Activated CD4-positive, alpha-beta T cell treated with anti-CD3 and anti-CD28 coated beads, Interleukin-2, amount 50 U/mL, for 48 hours (primary cell): Measurements from ENCODE around the gene UBE2E1.
"Not testable (repeated sequence)": the region's sequence is repeated elsewhere in the genome, so short reads cannot be mapped to it uniquely, and the experiment has no call there.

Experiments
- DNase-seq, 2 experiments: peaks; one replicate each; pipeline ENCODE4 v3.0.0-alpha.2; 2020

Gene UBE2E1

DNA sequence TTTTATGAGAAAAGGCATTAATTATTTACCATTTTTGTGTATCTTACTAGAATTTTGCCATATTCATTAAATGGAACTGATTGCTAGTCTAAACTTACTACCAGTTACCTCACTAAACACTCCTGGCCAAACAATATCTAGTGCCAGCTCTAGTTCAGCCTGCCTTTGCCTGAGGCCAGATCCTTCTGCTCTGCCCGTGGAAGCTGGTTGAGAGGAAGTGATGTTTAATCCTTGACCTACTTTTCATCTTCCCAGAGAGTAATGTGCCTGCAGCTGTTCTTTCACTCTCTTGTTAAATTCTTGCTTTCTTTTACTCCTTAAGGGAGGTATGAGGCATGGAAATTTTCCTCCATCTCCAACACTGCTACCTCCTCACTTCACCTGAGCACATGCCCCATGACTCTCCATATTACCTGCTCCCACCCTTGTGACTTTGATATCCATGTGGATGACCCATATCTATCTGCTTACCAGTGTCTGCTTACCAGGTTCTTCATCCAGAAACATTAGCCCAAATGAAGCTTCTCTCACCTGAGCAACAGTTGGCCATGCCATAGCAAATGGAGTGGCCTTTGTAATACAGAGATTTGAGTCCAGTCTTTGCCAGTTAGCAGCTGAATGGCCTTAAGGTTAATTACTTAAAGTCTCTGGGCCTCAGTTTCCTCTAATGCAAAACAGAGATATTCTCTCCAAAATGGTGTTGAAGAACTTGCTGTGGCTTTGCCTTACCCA lies 53.4 kb downstream of the UBE2E1 start:
- no peak for DNase-seq

DNA sequence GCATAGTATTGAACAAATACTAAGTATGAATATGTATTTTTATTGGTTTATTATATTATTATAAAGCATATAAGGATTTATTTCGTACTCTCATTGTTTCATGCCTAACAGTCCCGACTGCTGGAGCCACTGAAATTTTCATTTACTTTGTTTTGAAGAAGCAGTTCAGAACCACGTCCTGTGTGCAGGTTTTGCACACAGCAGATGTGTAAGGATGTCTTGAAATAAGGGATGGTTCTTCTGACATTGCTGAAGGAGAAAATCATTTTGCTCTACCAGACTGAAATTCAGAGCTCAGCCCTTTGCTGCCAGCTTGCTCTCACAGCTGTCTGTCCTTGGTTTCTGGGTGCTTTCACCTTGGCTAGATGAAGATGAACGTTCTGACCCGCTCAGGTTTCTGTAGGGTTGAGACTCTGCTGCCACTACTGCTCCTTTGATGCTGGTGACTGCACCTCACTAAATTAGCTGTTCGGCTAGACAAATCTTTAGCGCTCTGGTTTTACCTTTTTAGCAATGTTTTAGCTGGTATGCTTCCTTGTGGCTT lies 54.2 kb downstream of the UBE2E1 start:
- no peak for DNase-seq

DNA sequence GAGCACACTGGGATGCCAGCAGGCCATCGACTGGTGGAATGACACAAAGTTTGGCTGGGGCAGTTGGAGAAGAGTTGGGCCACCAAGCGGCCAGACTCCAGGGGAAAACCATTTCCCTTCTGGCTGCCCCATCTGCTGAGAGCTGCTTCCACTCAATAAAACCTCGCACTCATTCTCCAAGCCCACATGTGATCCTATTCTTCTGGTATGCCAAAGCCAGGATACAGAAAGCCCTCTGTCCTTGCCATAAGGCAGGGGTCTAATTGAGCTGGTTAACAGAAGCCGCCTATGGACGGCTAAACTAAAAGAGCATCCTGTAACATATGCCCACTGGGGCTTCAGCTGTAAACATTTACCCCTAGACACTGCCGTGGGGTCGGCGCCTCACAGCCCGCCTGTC lies 55.9 kb downstream of the UBE2E1 start:
- no peak for DNase-seq

DNA sequence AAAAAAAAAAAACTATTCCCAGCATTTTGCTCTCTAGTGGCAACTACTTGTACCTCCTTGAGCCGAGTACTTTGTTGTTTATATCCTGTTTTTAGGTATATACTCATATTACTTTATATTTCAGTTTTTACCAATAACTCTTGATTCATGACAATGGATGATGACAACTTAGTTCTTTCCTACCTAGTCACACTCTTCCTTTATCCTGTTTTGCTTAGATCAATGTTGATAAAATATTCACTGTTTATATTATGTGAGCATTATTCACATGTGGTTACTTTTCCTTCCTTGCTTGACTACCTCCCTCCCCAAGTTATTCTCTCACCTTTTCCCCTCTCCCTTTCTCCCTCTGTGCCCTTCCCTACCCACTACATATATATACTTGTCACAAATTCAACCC lies 57.3 kb downstream of the UBE2E1 start:
- DNase-seq, result no peak

DNA sequence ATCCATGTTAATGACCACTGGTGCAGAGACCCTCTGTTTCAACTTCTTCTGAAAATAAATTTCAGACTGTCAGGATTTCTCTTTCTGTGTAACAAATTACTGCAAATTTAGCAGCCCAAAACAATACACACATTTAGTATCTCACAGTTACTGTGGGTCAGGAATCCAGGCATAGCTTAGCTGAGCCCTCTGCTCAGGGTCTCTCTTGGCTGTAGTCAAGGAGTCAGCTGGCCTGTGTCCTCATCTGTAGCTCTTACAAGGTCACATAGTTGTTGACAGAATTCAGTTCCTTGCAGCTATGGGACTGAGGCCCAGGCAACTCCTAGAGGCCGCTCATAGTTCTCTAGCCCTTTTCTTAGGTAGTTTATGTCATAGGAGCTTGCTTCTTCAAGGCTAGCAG lies 59.2 kb downstream of the UBE2E1 start:
- DNase-seq, result no peak

DNA sequence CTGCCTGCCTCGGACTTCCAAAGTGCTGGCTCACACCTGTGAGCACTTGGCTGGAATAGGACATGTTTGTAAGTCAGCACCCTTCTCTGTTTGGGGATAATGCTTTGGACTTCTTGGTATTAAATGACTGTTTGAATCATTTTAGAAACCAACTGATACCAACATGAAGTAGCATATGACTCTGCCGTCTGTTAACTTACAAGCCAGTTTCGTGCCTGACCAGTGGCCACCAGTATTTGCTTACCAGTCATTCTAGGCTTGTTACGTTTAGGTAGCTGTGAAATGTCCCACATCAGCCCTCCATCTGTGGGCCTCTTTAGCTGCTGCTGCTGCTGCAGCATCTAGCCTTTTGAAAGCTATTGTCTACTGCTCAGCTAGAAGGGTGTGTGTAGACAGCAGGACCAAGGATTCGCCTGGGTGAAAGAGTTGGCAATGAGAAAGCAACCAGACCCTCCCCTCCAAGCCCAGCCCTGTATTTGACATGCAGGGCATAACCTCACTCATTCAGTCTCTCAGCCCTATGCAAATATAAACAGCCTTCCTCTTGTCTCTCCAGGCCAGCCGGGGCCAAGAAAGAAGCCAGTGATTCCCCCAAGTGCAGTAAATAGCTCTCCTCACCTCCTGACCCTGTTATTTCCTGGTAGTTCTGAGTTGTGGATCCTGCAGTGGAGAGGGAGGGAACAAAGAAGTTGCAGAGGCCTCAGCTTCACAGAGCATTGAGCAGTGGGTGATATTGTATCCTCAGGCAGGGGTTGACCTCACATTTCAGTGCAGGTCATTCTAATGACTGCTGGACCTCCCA lies 60.0 kb downstream of the UBE2E1 start:
- DNase-seq, result no peak

DNA sequence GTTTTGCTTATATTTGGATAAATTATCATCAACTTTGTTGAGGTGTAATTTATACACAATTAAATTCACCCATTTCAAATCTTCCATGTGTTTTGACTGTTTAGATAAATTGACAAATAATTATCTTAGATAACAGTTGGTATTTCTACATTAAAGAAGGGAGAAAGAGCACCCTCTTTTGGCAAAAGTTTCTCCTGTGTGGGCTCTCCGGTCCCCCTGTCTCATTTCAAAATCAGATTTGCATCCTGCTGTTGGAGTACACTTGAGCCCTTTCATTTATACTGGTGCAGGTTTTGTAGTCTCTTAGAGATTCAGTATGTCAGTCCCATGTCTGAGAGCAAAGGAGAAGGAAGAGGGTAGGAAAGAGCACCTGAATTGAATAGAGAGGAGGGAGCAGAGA lies 61.6 kb downstream of the UBE2E1 start:
- no peak for DNase-seq

DNA sequence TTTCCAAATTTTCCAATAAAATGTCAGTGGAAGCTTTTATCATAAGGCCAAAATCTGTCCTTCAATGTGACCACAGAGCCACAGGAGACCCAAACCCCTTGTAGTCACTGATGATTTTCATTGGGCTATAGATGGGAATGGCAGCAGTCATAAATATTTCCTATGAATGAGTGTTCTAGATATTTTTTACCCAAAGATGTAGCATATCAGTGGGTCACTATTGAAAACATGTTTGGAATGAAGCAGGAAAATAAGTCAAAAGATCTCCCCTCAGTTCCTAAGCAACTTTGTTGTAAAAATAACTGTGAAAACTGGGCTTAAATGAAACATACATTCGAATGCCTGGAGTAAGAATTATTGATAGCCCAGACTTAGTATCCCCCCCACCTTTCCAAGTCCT lies 62.1 kb downstream of the UBE2E1 start:
- DNase-seq, result no peak

DNA sequence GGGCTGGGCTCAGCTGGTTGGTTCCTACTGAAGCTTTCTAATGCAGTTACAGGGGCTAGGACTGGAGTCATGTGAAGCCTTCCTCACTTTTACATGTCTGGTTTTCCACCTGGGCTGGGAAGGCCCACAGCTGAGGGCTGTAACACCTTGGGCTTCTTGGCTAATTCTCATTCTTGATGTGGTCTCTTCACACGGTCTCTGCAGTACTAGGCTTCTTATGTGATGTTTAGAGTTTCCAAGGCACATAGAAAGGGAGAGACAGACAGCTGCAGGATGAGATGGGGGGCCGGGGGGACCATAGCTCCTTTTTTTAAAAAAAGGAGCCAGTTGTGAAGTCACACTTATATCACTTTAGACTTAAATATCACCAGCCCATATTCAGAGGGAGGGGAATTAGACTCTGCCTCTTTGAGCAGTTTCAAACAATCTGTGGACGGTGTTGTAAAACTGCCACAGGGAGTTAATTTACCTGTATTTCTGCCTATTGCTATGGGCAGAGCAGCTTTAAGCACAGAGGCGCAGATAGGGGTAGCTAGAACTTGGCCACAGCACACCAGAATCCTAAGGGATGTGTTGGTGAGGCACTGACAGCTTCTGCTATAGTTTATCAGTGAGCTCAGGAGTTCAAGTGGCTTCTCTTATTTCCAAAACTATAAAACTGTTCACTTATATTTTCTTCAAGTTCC lies 64.4 kb downstream of the UBE2E1 start:
- no peak for DNase-seq

DNA sequence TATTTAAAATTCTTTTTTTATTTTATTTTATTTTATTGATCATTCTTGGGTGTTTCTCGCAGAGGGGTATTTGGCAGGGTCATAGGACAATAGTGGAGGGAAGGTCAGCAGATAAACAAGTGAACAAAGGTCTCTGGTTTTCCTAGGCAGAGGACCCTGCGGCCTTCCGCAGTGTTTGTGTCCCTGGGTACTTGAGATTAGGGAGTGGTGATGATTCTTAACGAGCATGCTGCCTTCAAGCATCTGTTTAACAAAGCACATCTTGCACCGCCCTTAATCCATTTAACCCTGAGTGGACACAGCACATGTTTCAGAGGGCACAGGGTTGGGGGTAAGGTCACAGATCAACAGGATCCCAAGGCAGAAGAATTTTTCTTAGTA lies 64.9 kb downstream of the UBE2E1 start:
- not testable (repeated sequence) for DNase-seq

DNA sequence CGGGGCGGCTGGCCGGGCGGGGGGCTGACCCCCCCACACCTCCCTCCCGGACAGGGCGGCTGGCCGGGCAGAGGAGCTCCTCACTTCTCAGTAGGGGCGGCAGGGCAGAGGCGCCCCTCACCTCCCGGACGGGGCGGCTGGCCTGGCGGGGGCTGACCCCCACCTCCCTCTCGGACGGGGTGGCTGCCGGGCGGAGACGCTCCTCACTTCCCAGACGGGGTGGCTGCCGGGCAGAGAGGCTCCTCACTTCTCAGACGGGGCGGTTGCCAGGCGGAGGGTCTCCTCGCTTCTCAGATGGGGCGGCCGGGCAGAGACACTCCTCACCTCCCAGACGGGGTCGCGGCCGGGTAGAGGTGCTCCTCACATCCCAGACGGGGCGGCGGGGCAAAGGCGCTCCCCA lies 65.6 kb downstream of the UBE2E1 start:
- DNase-seq, result not testable (repeated sequence)

DNA sequence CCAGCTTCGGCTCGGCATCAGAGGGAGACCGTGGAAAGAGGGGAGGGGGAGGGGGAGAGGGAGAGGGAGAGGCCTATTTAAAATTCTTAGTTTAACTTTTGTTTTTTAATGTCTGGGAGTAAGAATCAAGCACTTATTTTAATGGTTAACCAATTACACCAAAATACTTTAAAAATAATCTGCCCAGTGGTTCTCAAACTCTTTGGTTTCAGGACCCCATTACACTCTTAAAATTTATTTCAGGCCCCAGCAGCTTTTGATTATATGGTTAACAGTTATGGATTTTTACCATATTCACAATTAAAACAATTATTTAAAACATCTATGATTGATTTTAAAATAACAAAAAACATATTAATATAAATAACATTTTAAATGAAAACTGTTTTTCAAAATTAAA lies 66.6 kb downstream of the UBE2E1 start:
- no peak for DNase-seq

DNA sequence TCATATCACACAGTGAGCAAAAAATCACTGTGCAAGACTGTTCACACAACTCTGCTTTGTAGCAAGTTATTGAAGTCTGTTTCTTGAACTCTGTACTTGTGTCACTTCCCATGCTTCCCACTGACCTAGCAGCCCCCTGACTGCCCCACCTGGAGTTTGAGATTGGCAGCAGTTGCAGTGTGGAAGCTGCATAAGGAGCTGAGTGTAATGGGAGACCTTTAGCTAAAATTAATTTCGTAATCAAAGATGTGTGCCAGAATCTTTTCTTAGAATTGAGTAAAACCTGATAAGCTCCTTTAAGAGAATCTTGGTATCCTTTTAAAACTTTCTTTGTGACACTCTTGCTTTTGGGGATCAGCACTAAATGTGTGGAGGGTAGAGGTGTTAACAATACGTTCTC lies 68.2 kb downstream of the UBE2E1 start:
- no peak for DNase-seq

DNA sequence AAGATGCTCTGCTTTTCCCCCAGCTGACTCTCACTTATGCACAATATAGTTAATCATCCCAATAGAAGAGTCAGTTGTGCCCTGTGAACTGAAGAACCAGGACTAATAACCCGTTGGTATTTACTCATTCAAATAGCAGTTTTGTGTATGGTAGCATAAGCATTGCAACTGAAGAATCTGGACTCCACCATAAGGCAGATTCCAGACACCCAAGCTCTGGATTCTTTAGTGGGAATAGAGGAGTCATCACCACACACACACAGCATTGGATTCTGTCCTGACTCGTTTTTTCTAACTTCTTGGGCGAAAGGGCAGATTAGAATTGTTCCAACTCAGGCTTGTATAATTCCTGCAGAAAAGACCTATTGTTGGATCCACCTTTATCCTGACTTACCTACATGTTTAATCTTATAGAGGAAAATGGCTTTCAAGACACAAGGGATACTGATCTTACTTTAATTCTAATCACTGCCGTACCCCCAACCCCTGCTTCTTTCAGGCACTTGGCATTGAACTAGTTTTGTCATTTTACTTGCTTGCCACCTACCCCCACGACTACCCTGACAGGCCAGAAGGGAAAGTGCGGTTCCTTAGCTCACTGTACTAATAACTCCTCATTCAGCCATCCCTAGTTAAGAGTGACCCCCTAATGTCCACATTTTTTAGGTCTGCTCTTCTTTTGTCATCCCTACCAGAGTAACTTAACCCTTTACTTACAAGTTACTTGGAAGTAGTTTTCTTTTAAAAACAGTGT lies 68.8 kb downstream of the UBE2E1 start:
- no peak for DNase-seq

DNA sequence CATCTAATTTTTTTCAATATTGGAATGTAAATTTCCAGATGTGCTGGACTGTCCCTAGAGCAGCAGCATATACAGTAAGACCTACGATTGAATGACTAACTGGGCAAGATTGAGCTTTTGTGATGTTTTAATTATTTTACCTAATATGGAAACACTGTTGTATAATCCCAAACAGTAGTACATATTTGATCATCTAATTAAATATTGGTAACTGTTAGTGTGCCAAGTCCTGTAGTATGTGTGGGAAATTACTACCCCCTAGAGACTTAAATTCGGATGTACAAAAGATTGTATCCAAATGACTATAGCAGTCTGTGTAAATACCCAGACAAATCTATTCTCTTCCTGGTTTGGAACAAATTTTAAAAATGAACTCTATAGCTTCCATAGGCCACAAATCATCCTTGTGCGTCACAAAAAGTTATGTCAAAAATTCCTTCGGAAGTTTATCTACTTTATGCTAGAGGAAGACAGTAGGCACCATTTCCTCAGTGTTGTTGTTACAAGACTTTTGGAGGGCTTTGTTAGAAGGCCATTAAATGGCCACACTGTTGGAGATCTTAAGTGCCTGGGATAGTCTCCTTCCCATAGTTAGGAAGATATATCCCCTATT lies 69.5 kb downstream of the UBE2E1 start:
- DNase-seq, result no peak

DNA sequence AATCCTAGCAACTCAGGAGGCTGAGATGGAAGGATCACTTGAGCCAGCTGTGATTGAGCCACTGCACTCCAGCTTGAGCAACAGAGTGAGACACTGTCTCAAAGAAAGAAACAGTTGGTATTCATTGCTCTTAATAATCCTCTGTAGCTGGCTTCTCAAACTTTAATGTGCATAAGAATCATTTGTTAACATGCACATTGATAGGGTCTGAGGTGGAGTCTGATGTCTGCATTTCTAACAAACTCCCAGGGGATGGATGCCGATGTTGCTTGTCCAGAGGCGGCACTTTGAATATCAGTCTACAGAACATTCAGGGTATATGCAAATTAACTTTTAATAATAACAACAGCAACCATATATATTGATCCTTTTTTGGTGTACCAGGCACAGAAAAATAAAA lies 71.2 kb downstream of the UBE2E1 start:
- DNase-seq, result no peak

DNA sequence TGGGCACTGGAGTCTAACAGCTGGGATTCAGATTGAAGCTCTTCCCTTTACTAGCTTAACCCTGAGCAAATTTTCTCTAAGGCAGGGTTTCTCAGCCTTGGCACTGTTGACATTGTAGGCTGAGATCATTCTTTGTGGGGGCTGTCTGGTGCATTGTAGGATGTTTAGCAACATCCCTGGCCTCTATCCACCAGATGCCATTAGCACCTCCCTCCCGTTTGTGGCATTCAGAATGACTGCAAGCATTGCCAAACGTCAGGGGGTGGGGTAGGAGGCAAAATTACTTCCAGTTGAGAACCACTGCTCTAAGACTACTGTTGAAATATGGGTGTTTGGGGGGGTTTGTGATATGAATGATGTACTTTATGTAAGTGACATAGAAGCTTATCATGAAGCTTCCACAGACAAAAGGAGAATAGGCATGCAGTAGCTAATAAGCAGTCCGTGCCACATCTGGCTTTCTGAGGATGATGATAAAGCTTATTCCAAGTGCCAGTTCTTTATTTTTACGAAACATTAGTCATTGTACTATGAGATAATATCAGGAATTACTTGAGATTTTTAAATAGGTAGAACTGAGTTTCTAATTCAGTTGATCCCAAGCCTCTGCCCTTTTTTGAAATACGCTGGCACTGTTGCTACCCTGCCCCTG lies 71.7 kb downstream of the UBE2E1 start:
- DNase-seq, result no peak

DNA sequence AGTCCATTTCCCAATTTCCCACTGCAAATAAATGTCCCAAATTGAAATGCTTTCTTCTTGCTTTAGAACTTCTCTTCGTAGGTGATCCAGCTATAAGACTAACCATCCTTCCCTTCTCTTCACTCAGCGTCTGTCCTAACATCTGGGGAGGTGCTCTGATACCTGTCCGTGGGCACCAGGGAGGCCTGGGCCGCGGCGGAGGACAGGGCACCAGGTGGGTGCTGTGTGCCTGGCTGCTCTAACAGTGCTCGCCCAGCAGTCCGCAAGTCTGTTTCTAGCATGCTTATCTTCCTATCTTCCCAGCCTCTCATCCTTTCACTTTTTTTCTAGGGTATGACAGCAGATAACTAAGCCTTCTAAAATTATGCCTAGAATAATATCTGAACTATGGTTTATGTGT lies 73.7 kb downstream of the UBE2E1 start:
- DNase-seq, result no peak

DNA sequence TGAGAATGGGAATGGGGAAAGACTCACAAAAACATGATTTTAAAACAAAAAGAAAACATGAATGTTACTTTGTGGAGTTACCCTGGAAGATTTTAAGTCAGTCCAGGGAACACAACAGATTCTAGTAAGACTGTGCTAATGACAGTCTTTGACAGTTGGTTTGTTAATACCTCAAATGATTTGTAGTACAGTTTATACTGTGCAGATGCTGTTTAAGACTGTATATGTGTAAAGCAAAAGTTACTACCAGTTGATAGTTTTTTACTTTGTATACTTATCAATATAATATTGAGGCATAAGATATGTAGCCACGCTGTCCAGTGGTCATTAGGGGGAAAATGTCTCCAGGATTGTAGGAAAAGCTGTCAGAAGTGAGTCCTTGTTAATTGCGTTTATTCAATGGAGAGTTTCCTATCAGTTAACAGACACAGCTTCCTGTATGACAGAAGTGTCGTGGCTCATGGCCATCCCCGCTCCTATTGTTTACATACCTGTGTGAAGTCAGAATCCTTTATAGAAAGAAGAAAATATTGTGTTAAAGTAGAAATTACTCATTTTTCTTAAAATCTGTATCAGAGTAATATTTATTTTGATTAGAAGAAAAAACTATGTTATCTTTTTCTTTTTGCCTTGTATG lies 75.1 kb downstream of the UBE2E1 start:
- no peak for DNase-seq

DNA sequence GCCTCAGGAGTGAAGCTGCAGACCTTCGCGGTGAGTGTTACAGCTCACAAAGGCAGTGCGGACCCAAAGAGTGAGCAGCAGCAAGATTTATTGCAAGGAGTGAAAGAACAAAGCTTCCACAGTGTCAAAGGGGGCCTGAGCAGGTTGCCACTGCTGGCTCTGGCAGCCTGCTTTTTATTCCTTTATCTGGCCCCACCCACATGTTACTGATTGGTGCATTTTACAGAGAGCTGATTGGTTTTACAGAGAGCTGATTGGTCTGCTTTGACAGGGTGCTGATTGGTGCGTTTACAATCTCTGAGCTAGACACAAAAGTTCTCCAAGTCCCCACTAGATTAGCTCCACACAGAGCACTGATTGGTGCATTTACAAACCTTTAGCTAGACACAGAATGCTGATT lies 76.2 kb downstream of the UBE2E1 start:
- not testable (repeated sequence) for DNase-seq

DNA sequence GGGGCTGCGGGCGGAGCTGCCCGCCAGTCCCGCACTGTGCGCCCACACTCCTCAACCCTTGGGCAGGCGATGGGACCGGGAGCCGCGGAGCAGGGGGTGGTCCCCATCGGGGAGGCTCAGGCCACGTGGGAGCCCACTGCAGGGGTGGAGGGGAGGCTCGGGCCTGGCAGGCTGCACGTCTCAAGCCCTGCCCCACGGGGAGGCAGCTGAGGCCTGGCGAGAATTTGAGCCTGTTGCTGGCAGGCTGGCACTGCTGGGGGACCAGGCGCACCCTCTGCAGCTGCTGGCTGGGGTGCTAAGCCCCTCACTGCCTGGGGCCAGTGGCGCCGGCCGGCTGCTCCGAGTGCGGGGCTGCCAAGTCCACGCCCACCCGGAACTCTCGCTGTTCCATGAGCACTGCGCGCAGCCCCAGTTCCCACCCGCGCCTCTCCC lies 76.7 kb downstream of the UBE2E1 start:
- no peak for DNase-seq
